ENCODE measurements around the gene HMGA1.
"Not testable (repeated sequence)": the region's sequence is repeated elsewhere in the genome, so short reads cannot be mapped to it uniquely, and the experiment has no call there.

HMGA1 gene

DNA sequence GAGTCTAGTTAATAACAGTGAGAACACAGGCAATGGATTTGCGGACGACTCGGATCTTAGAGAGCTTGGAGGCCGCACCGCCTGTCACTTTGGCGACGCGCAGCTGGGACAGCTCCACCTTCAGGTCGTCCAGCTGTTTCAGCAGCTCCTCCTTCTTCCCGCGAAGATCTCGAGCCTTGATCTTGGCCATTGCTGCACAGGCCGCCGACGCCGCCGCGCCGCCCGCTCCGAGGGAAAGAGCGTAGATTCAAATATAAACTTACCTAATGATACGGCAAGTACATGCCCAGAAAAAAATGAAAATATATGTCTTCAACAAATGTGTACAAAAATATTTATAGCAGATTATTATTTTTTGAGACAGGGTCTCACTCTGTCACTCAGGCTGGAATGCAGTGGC is 26.8 kb downstream of the HMGA1 start:
- not testable (repeated sequence) for DNase-seq

DNA sequence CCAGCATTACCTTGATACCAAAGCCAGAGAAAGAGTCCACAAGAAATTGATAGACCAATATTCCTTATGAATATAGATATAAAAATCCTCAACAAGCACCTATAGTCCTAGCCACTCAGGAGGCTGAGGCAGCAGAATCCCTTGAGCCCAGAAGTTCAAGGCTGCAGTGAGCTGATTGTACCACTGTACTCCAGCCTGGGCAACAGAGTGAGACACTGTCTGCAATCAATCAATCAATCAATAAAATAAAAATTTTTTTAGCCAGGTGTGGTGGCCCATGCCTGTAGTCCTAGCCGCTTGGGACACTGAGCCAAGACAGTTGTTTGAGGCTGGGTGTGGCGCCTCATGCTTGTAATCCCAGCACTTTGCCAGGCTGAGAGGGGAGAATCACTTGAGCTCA is 31.1 kb downstream of the HMGA1 start:
- DNase-seq = no peak

DNA sequence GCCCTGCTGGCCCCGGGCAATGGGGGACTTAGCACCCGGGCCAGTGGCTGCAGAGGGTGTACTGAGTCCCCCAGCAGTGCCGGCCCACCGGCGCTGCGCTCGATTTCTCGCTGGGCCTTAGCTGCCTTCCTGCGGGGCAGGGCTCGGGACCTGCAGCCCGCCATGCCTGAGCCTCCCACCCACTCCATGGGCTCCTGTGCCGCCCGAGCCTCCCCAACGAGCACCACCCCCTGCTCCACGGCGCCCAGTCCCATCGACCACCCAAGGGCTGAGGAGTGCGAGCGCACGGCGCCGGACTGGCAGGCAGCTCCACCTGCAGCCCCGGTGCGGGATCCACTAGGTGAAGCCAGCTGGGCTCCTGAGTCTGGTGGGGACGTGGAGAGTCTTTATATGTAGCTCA is 32.5 kb downstream of the HMGA1 start:
- not testable (repeated sequence) for DNase-seq

DNA sequence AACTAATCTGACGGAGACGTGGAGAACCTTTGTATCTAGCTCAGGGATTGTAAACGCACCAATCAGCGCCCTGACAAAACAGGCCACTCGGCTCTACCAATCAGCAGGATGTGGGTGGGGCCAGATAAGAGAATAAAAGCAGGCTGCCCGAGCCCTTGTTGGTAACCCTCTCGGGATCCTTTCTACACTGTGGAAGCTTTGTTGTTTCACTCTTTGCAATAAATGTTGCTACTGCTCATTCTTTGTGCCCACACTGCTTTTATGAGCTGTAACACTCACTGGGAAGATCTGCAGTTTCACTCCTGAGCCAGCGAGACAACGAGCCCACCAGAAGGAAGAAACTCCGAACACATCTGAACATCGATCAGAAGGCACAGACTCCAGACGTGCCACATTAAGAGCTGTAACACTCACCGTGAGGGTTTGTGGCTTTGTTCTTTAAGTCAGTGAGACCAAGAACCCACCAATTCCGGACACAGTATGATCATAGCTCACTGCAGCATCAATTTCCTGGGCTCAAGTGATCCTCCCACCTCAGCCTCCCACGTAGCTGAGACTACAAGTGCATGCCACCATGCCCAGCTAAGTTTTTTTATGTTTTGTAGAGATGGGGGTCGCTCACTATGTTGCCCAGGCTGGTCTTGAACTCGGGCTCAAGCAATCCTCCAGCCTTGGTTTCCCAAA is 33.1 kb downstream of the HMGA1 start:
- DNase-seq = peak in 1 of 2 donors; percentile 7

DNA sequence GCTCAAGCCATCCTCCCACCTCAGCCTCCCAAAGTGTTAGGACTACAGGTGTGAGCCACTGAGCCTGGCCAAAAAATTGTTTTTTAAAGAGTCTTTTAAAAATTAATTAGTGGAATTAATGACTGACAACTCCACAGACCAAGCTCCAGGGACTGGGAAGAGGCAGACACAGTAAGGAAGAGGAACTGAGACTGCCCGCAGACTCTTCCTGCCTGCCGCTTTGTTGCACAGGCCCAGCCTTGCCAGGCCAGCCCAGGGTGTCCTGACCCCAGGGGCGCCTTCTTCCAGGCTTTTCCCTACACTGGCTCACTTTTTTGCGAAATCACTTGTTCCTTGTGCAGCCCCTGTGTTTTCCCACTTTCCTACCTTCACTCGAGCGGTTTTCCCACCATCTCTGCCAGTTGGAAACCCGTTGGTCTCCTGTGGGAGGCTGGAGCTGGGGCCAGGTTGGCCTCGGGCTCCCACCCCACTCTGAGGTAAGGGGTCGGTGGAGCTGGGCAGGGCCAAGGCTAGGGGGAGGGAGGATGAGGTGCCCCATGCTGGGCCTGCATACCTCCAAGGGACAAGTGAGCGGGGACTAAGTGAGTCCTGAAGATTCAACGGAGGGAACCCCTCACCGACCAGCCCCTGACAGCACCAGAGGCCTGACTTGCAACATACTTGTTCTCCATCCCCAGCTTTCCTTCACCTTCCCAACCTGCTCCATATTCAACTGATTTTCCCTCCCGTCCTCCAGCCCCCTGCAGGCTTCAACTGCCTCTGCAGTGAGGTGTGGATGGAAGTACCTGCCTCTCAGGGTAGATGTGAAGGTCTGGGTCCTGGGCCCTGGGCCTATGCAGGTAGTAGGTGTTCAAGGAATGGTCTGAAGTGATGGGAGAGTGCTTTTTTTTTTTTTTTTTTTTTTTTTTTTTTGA is 35.6 kb downstream of the HMGA1 start:
- DNase-seq = no peak

DNA sequence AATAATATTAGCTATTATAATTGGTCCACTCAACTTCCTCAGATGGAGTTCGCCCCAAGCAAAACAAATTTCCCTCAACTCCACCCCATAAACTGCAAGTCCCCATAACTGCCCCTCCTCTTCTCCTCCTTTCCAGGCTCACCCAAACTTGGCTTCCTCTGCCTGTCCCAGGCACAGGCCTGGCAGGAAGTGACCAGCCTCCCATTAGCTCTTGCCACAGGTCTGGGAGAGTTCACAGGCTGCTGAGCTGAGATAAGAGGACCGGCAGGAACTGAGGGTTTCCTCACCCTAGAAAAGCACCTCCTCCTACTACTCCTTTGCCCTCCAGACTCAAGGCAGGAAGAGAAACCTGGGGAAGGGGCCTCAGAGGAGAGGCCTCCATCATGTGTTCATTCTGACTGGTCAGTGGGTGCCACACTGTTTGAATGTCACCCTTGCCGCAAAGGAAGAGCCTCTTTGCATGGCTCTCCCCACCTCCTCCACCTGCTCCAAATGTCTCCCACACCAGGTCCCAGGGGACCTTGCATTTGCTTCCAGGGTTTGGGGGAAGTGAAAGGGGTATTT is 36.7 kb downstream of the HMGA1 start:
- DNase-seq = peak in 1 of 2 donors; percentile 19

DNA sequence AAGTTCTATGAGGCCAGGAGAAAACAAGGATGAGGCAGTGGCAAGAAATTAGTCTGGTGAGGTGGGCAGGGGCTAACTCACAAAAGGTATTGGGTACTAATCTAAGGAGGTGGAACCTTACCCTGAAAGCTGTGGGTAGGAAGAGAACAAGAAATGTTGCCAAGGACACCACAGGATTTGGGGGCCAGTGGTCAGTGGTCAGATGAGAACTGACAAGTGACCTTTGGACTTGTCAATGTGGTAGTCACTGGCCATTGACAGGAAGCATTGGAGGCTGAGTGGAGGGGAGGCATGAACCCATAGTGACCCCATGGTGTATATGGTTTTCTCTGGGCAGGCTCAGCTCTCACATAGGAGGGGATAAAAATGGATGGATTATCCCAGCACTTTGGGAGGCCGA is 37.5 kb downstream of the HMGA1 start:
- no peak for DNase-seq

DNA sequence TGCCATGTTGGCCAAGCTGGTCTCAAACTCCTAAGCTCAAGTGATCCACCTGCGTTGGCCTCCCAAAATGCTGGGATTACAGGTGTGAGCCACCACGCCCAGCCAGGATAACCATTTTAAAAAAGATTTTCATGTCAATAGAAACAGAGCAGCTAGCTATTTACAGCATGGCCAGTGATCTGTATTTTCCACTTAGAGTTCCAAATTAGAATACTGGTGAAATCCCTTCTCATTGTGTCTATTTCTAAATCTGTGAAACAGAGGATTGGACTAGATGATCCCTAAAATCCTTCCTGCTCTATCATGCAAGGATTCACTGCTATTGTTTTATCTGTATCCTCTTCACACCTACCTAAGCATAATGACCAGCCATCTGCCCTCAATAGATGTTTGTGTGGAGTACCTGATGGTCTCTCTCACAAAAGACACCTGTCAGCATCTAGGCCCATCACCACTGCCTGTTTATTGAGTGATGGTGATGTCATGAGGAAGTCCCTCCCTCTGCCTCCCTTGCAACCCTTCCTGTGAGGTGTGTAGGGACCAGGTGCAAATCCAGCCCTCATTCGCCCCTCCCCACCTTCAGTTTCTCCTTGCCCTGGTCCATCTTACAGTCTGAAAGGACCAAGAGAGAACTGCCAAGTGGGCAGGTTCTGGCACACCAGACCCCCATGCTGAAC is 38.6 kb downstream of the HMGA1 start:
- no peak for DNase-seq

DNA sequence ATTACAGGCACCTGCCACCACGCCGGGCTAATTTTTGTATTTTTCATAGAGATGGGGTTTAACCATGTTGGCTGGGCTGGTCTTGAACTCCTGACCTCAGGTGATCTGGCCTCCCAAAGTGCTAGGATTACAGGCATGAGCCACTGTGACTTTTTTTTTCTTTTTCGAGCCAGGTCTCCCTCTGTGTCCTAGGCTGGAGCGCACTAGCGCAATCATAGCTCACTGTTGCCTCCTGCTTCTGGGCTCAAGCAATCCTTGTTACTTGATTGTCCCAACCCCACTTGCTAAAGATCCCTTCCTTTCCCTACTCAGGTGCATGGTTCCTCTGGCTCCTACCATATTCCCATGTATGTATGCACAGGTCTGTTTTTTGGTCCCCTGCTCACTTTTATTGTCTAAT is 39.5 kb downstream of the HMGA1 start:
- no peak for DNase-seq

DNA sequence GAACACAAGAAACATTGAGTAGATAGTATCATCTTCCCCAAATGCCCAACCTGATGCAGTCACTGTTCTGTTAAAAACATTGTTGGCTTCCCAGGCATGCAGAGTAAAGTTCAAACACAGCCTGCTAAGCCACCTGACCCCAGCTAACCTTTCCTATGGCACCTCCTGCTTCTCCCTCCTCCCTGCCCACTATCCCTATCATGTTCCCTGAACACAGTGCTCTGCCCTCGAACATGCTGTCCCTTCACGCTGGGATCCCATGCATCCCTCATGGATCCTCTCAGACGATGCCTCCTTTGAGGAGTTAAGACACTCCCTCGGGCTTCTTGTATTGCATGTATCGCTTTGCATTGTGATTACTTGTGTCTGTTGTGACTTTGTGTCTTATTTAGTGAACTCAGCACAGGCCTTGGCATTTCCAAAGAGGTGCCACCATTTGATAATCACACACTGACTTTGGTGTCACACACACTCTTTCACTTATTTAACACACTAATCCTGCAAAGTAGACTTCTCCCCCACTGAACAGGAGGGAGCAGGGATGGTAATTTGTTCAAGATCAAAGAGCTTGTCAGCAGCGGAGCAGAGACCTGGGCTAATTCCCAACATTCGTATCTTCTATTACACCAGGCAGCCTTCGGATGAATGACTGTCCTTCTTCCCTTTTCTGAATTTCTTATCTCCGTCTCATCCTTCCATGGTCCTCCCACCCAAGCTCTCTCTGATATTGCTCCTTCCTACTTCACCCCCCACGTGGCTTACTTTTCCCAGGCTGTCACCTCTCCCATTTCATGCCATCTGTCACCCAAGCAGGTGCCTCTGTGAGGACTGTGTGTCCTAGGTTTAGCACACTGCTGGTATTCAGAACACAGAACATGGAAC is 40.4 kb downstream of the HMGA1 start:
- no peak for DNase-seq

DNA sequence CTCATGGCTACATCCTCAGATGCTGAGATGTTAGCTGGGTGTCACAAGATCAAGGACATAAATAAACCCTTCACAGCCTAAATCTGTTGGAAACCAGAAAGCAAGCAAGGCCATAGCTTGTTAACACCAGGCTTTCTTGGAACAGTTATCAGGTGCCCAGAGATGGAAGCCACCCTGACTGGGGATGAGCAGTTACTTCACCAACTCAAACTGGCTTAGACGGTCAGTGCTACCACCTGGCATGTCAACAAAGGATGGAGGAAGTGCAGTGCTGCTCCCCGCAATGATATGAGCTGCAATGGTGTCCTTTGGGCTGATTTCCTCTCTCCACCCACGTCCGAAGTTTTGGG is 41.1 kb downstream of the HMGA1 start:
- DNase-seq = no peak

DNA sequence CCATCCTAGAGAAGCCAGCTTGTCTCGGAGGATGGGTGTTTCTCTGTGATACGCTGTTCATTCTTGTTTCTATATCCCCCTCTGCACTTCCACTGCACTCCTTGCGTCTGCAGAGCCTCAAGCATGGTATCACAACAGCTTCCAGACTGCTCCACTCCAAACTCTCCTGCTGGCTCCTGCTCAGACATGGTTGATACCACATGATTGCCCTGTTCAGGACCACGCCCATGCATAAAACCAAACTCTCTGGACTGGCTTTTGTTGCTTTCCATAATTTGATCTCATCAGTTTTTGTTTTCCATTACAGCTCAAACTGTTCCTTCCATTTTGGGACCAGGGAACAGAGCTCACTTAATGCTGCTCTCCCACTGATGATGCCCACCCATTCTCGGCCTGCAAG is 42.2 kb downstream of the HMGA1 start:
- no peak for DNase-seq

DNA sequence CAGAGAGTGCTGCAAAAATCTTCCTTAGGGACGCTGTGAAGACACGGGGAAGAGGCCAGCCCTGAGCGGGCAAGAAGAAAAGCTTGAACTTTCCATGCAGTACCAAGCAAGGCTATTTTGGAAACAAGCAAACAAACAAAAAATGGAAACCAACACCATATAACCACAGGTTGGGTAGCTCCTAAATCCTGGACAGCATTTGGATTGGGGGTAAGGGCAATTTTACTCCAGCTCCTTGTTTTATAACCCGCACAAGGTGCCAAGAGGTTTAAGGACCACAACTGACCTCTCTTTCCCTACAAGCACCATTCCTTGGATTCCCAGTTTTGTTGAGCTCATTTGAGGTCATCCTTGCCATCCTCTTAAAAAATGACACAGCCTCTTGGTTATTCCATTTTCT is 43.5 kb downstream of the HMGA1 start:
- DNase-seq = no peak

DNA sequence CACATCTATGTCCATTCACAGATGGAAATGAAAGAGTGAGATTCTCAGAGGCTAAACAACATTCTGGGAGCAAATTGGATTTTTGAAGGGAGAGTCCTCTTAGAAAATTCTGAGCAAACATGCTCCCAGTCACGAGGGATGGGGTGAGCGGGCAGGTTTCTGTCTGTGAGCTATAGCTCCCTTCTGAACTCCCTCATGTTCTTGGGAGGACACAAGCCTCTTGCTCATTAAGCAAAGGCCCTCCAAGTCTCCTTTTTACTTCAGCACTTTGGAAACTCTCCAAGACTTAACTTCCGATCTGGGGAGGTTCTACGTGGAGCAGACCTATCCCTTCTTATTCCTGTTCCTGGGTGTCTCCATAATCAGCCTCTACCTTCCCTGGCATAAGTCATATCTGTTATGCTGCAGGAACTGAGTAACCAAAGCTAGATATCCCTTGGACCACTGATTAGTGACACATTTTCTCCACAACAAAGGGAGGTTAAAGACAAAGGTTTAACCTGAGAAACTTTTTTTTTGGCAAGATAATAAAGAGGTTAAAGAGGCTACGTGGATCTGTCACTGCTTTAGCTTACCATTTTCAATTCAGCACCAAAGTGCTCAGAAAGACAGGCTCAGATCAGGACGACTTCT is 45.1 kb downstream of the HMGA1 start:
- no peak for DNase-seq

DNA sequence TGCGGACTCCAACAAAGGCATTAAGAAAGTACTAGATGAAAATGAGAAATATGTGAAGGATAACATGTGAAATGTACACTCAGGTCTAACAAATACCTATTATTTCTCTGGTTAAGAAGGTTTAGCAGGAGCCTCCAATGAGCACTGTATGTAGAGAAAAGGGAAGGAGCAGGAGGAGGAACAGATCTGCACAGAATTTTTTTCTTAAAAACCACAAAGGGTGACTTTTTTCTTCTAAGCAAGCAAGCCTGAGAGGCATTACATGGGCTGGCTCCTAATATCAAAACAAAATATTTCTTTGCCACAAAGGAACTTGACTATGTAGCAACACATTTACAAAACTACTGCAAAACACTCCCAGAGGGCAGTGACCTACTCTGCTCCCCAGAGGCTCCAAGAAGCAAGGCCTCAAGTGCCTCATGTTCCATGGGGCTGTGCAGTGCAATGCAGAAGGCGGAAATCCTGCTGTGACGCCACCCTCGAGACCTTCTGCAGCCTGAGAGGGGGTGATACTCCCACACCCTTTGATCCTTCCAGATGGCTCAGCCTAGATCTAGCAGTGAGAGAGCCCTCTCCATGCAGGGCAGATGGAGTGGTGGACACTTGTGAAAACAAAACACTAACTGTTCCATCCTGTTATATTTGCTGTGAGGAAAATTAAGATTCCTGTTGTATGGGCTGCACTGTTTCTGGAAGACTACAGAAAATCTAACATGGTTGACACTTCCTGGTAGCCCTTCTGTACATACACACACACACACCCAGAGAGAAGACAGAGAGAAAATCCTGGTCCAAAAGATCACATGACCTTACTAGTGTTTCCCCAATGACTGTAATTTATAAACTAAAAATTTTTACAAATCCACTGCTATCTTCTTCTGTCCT is 48.1 kb downstream of the HMGA1 start:
- DNase-seq = peak; percentile 7 to 51

DNA sequence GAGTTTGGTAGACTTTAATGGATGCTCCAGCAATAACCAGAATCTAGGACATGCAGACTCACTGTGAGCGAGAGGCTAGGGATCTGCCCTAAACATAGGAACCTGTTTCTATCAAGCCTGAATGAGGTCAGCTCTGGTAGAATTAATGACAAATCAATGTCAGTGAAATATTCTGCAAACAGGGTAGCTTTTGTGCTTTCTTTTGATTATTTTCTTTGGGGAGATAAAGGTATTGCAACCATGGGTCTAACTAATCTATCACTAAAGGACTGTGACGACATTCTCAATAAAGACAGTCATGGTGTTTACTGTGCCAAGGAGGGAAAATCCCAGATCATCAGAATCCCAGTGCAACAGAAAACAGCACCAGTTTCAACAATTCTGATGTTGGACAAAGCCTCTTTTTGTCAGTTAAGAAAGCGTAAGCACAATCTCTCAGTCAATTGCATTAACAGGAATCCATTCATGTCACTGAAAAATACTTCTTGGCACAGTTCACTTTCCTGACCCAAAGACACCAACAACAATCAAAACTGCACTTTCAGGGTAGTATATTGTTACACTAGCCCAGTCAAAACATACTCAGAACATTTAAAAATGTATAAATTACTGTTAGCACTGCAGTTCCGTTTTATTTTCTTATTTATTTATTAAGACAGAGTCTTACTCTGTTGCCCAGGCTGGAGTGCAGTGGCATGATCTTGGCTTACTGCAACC is 48.9 kb downstream of the HMGA1 start:
- no peak for DNase-seq

DNA sequence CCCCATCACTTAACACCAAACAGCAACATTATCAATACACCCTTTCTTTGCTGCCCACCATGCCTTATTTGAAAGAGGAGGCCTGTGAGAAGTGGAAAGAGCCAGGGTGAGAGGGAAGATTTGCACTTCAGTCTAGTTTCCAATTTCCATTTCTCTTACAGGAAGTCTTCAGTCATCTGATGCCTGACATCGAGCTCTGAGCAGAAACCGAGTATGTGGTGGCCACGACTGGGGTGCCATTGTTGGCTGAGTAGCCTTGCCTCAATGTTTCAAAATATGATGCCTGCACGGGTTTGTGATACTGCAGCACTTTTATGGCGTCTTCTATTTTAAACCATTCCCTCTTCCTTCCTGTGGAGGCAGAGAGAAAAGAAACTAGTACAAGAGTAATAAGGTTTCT is 51.9 kb downstream of the HMGA1 start:
- no peak for DNase-seq

DNA sequence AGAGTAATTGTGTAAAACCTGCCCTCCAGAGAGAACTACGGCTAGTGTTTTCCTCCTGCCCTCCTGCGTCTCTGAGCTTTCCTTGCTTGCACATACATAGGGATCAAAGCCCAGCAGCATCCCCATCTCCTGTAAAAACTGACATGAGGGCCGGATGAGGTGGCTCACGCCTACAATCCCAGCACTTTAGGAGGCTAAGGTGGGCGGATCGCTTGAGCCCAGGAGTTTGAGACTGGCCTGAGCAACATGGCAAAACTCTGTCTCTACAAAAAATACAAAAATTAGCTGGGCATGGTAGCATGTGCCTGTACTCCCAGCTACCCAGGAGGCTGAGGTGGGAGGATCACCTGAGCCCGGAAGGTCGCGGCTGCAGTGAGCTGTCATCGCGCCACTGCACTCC is 52.5 kb downstream of the HMGA1 start:
- DNase-seq = no peak

DNA sequence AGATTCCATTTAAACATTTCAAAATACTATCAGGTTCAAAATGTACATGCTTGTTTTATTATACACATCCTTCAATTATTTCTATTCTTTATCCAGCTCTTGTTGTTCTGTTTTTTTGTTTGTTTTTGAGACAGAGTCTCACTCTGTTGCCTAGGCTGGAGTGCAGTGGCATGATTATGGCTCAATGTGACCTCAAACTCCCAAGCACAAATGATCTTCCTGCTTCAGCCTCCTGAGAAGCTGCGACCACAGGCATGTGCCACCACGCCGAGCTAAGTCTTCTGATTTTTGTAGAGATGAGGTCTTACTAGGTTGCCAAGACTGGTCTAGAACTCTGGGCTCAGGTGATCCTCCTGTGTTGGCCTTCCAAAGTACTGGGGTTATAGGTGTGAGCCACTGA is 56.3 kb downstream of the HMGA1 start:
- DNase-seq = no peak

DNA sequence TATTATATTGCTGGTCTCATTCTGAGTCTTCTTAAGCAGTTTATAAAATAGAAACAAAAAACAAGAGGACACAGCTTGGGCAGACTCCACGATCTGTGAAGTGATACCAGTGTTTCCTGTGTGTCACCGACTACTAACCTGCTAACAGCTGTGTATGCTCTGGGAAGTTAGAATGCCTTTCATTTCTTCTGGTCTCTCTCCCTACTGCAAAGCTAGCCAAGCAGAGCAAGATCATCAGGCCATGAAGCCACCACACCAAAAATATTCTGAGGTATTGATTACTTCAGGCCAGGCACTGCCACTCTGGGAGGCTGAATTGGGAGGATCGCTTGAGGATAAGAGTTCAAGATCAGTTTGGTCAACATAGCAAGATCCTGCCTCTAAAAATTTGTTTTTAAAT is 59.0 kb downstream of the HMGA1 start:
- peak in 1 of 2 donors; percentile 27 for DNase-seq
